GM19324 (cell line): ENCODE measurements around the gene TCEA3.

Source experiments
- ATAC-seq: cut with Tn5 transposase; IDR thresholded peaks from one replicate; pipeline ENCODE4 v1.9.1; 2021; ENCODE audit warnings: mild to moderate bottlenecking, moderate library complexity; ENCODE audit not compliant: unreplicated experiment, low FRiP score

Gene TCEA3

GRCh38 chr1:23341931-23342692 lies 82.4 kb downstream of the TCEA3 start:
- no peak for ATAC-seq

- ATAC-seq = no peak
These were observed 84.9 kb downstream of the TCEA3 start for GRCh38 chr1:23339632-23340031.

GRCh38 chr1:23337869-23338268 lies 86.7 kb downstream of the TCEA3 start:
- ATAC-seq = no peak

GRCh38 chr1:23331713-23332112 lies 92.8 kb downstream of the TCEA3 start:
- ATAC-seq = no peak
